B cell (primary cell): ENCODE data around the gene DEFB131B. TPM values are rescaled to one million over a fixed set of nuclear protein-coding genes. Genes with fewer than 3 reads are reported as not detected.
"Not testable (repeated sequence)": the region's sequence is repeated elsewhere in the genome, so short reads cannot be mapped to it uniquely, and the experiment has no call there.

Source experiments
- ATAC-seq: fragments of 200-7000 bp; cut with Tn5 transposase; one replicate; pipeline ENCODE4 v1.10.0; 2021; ENCODE audit warnings: low read depth, mild to moderate bottlenecking, moderate number of reproducible peaks, moderate library complexity
- CTCF ChIA-PET: fragments of 350-600 bp; sonication (Branson Sonifier 250); formaldehyde crosslinking; loops from one replicate; lab custom pipeline; 2021; ENCODE audit warnings: antibody characterized with exemption, inconsistent platforms; lab: Charles Lee
- POLR2A ChIA-PET: fragments of 350-600 bp; sonication (Branson Sonifier 250); formaldehyde crosslinking; loops from one replicate; lab custom pipeline; 2021; ENCODE audit warnings: antibody characterized with exemption; lab: Charles Lee
- DNase-seq: peaks from one replicate; pipeline ENCODE4 v3.0.0; 2013
- H2AFZ ChIP-seq: 2 replicates; pipeline ENCODE4 v1.6.1; 2012; ENCODE audit warnings: mild to moderate bottlenecking, low read depth, low read length; ENCODE audit not compliant: insufficient read depth, poor library complexity, severe bottlenecking
- H3K27ac ChIP-seq, 2 donors: 1 replicate in 1 of 2; 2 replicates in 1 of 2; pipeline ENCODE4 v1.5.1; 2012 to 2013; ENCODE audit warnings: low read length in 2 of 2, mild to moderate bottlenecking in 2 of 2, moderate library complexity in 1 of 2
- H3K27me3 ChIP-seq, 4 experiments: fragments of 200-600 bp in 1 of 4; sonication (generic) in 1 of 4; replicated peaks in 1 of 4; 1 replicate in 2 of 4; 2 replicates in 2 of 4; pipeline versions ENCODE4 v1.6.1 to v1.7.0; 2013 to 2016; ENCODE audit warnings: low read length in 3 of 4, mild to moderate bottlenecking in 2 of 4, mixed read lengths in 1 of 4, moderate library complexity in 1 of 4; ENCODE audit not compliant: insufficient read depth in 4 of 4, control insufficient read depth in 3 of 4; ENCODE audit errors: control extremely low read depth in 1 of 4
- H3K36me3 ChIP-seq, 2 experiments: replicated peaks in 1 of 2; 1 replicate in 1 of 2; 2 replicates in 1 of 2; pipeline versions ENCODE4 v1.6.1 to v1.7.1; 2013; ENCODE audit warnings: low read length in 1 of 2; ENCODE audit not compliant: insufficient read depth in 2 of 2, control insufficient read depth in 1 of 2; ENCODE audit errors: control extremely low read depth in 1 of 2, extremely low read depth in 1 of 2
- H3K4me1 ChIP-seq, 2 donors: fragments of 200-600 bp in 1 of 2; sonication (generic) in 1 of 2; 1 replicate in 1 of 2; 2 replicates in 1 of 2; pipeline versions ENCODE4 v1.5.1 to v1.6.1; 2013 to 2017; ENCODE audit warnings: low read length in 2 of 2; ENCODE audit not compliant: control insufficient read depth in 2 of 2, insufficient read depth in 2 of 2
- H3K4me2 ChIP-seq: replicated peaks from 2 replicates; pipeline ENCODE3; 2012; ENCODE audit warnings: mild to moderate bottlenecking, low read depth, low read length; ENCODE audit not compliant: poor library complexity, severe bottlenecking
- H3K4me3 ChIP-seq, 5 experiments: fragments of 200-600 bp in 1 of 5; sonication (generic) in 1 of 5; 1 replicate in 3 of 5; 2 replicates in 2 of 5; pipeline versions ENCODE4 v1.5.1 to v1.7.0; 2011 to 2016; ENCODE audit warnings: low read length in 4 of 5, mild to moderate bottlenecking in 4 of 5, low read depth in 2 of 5, control low read depth in 1 of 5, moderate library complexity in 1 of 5; ENCODE audit not compliant: insufficient read depth in 1 of 5; ENCODE audit errors: control extremely low read depth in 1 of 5, extremely low read depth in 1 of 5
- H3K79me2 ChIP-seq: fragments of 200-600 bp; sonication (generic); one replicate; pipeline ENCODE4 v1.6.0; 2016; ENCODE audit warnings: low read length; ENCODE audit not compliant: control insufficient read depth, insufficient read depth
- H3K9ac ChIP-seq: fragments of 200-600 bp; sonication (generic); 2 replicates; pipeline ENCODE4 v1.6.1; 2017; ENCODE audit warnings: mild to moderate bottlenecking, low read length, moderate library complexity
- H3K9me3 ChIP-seq, 3 donors: one replicate each; pipeline versions ENCODE4 v1.6.1 to v1.7.1; 2013; ENCODE audit warnings: low read length in 2 of 3; ENCODE audit not compliant: control insufficient read depth in 2 of 3, insufficient read depth in 1 of 3; ENCODE audit errors: control extremely low read depth in 1 of 3
- H4K20me1 ChIP-seq: 2 replicates; pipeline ENCODE4 v1.6.0; 2012; ENCODE audit warnings: mild to moderate bottlenecking, low read length; ENCODE audit not compliant: insufficient read depth, control insufficient read depth, poor library complexity, severe bottlenecking
- H3K27ac Mint-ChIP-seq: one replicate; pipeline ENCODE4 v1.8.0; 2021; ENCODE audit warnings: mixed read lengths
- H3K27me3 Mint-ChIP-seq: one replicate; pipeline ENCODE4 v1.8.0; 2021; ENCODE audit warnings: mixed read lengths
- H3K4me1 Mint-ChIP-seq: one replicate; pipeline ENCODE4 v1.8.0; 2021; ENCODE audit warnings: mixed read lengths
- H3K4me3 Mint-ChIP-seq: one replicate; pipeline ENCODE4 v1.8.0; 2021; ENCODE audit warnings: mixed read lengths
- H3K9me3 Mint-ChIP-seq: one replicate; pipeline ENCODE4 v1.8.0; 2022; ENCODE audit warnings: mixed read lengths; ENCODE audit not compliant: insufficient read depth
- CTCF ChIP-seq: fragments of 200-600 bp; IDR thresholded peaks from one replicate; pipeline ENCODE4 v1.8.0; 2022; ENCODE audit warnings: antibody characterized with exemption, mild to moderate bottlenecking
- WGBS: methylation state at CpG from one replicate; pipeline ENCODE4 v1.1.5; 2013; ENCODE audit warnings: missing lambda C conversion rate; ENCODE audit not compliant: insufficient coverage; 5-methylcytosine and 5-hydroxymethylcytosine counted together
- intact Hi-C: fragments of 100-400 bp; cut with micrococcal nuclease; formaldehyde crosslinking; loops from one replicate; pipeline ENCODE4 v1.10.0; 2022
- polyA plus RNA-seq: library from polyadenylated mRNA; depleted of rRNA; stranded (reverse); fragments of >200 nt; gene quantifications from 2 replicates; pipeline ENCODE4 v1.2.3, GENCODE V29; 2012
- total RNA-seq, 2 donors: library from RNA; stranded (reverse); fragments of 120-200 nt in 1 of 2; gene quantifications; 1 replicate in 1 of 2; 2 replicates in 1 of 2; pipeline versions ENCODE4 v1.2.3 to v1.2.4, GENCODE V29; 2013 to 2022

The DEFB131B gene
- total and polyA plus RNA-seq, 2 donors (not counting 1 experiment from before 2014, with no cell fraction given): not detected

GRCh38 chr11:71860835-71861234 lies 17.4 kb upstream of the DEFB131B start:
- H3K79me2 ChIP-seq, H3K4me3 ChIP-seq, H3K9me3 Mint-ChIP-seq, H3K36me3 ChIP-seq, H3K4me3 Mint-ChIP-seq, H3K4me1 ChIP-seq, H3K9ac ChIP-seq, H3K27me3 ChIP-seq, DNase-seq, H3K9me3 ChIP-seq, H4K20me1 ChIP-seq, H3K4me1 Mint-ChIP-seq, ATAC-seq, CTCF ChIA-PET, H3K27ac Mint-ChIP-seq, H3K27ac ChIP-seq, POLR2A ChIA-PET, intact Hi-C loops, H3K4me2 ChIP-seq, H2AFZ ChIP-seq, H3K27me3 Mint-ChIP-seq: not testable (repeated sequence)
- no CpG with 5 or more reads among the region's 3 CpGs for WGBS

DNA sequence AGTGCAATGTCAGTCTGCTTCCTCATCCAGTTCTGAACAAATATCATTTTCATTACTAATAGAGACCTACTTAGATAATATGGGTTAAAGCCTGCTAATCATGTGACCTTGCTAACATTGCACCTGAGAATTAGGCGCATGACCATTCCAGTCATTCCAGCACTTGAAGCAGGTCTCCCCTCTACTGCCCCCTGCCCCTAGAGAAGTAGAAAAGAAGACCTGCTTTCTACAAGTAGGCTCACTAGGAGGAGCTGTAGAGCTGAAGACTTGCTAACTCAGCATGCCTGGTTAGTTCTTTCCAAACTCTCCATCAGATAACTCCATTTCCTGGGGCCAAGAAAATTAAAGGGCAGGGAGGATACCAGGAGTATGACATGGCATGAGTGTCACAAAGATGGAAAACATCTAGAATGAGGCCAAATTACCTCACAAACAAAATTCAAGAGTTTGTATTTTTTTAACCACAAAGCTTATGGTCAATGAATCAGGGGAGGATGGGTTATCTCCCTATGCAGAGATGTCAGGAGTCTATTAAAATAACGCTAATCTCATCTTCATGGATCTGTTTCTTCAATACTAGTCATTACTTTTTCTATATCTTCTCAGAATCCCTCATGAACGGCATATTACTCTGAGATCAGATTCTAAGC lies 14.2 kb upstream of the DEFB131B start:
- H3K27ac ChIP-seq, H3K4me2 ChIP-seq, H3K4me3 ChIP-seq, H3K9ac ChIP-seq, H3K9me3 ChIP-seq, intact Hi-C loops, H3K36me3 ChIP-seq, H3K27me3 ChIP-seq, H3K4me1 ChIP-seq, POLR2A ChIA-PET, H3K27me3 Mint-ChIP-seq, H2AFZ ChIP-seq, H3K27ac Mint-ChIP-seq, H3K4me3 Mint-ChIP-seq, H3K79me2 ChIP-seq, H3K9me3 Mint-ChIP-seq, H4K20me1 ChIP-seq, H3K4me1 Mint-ChIP-seq: not testable (repeated sequence)
- peak; percentile 66 for DNase-seq
- 100% methylated on average over 1 of the region's 3 CpGs for WGBS
- peak; percentile 50 for TF ChIP-seq CTCF
- peak; percentile 54 for ATAC-seq
- CTCF ChIA-PET: interaction anchor here (0.9 to 1.2 kb wide), 2 partner anchors 280 to 577 kb away, joined by 3 read pairs; no protein-coding TSS in a partner anchor

GRCh38 chr11:71867209-71867608 lies 11.0 kb upstream of the DEFB131B start:
- H3K27ac ChIP-seq, H3K36me3 ChIP-seq, H4K20me1 ChIP-seq, CTCF ChIA-PET, H3K27me3 Mint-ChIP-seq, intact Hi-C loops, ATAC-seq, POLR2A ChIA-PET, H3K27me3 ChIP-seq, DNase-seq, H3K4me2 ChIP-seq, H3K27ac Mint-ChIP-seq, H3K9me3 ChIP-seq, H3K9me3 Mint-ChIP-seq, H3K9ac ChIP-seq, H3K4me3 ChIP-seq, H3K79me2 ChIP-seq, H2AFZ ChIP-seq, H3K4me3 Mint-ChIP-seq: not testable (repeated sequence)
- H3K4me1 ChIP-seq: peaks cover 10 to 14% of the 10 kb centered on the region in 2 donors
- WGBS: no CpG with 5 or more reads among the region's 1 CpG
- H3K4me1 Mint-ChIP-seq: peaks cover 14% of the 10 kb centered on the region
